Tibial artery (tissue), 4 donors: Measurements from ENCODE around the gene ZNF132.

Source experiments
- DNase-seq, 2 donors: peaks; one replicate each; pipeline ENCODE4 v3.0.0-alpha.2; 2019
- H3K27ac ChIP-seq, 2 donors: fragments of 200-600 bp; sonication (generic) in 1 of 2; 1 replicate in 1 of 2; 2 replicates in 1 of 2; pipeline ENCODE4 v1.5.1; 2018 to 2019; ENCODE audit warnings: mild to moderate bottlenecking in 1 of 2
- H3K27me3 ChIP-seq, 2 donors: fragments of 200-600 bp; sonication (generic) in 1 of 2; one replicate each; pipeline versions ENCODE4 v1.5.1 to v1.6.0; 2016 to 2019
- H3K36me3 ChIP-seq, 3 donors: fragments of 200-600 bp; sonication (generic) in 2 of 3; one replicate each; pipeline ENCODE4 v1.5.1; 2016 to 2019; ENCODE audit warnings: mild to moderate bottlenecking in 2 of 3
- H3K4me1 ChIP-seq, 4 donors: fragments of 200-600 bp; sonication (generic) in 2 of 4; 1 replicate in 3 of 4; 2 replicates in 1 of 4; pipeline ENCODE4 v1.5.1; 2016 to 2019
- H3K4me3 ChIP-seq, 2 donors: fragments of 200-600 bp; sonication (generic) in 1 of 2; 1 replicate in 1 of 2; 2 replicates in 1 of 2; pipeline ENCODE4 v1.5.1; 2018 to 2019; ENCODE audit warnings: mild to moderate bottlenecking in 2 of 2
- H3K9me3 ChIP-seq, 3 donors: fragments of 200-600 bp; sonication (generic) in 1 of 3; one replicate each; pipeline ENCODE4 v1.5.1; 2016 to 2019
- intact Hi-C: fragments of 100-400 bp; cut with DNase I; formaldehyde crosslinking; loops from one replicate; pipeline ENCODE4 v1.15.0; 2023; ENCODE audit warnings: low total_unique reads
- TF ChIP-seq, protein P1 (sequence below), 2 experiments: fragments of 200-600 bp in 1 of 2; fragments of 450-650 bp in 1 of 2; IDR thresholded peaks; one replicate each; pipeline ENCODE4 v1.5.1; 2017 to 2019; ENCODE audit warnings: antibody characterized with exemption in 2 of 2, mild to moderate bottlenecking in 1 of 2, moderate library complexity in 1 of 2

Gene ZNF132

DNA sequence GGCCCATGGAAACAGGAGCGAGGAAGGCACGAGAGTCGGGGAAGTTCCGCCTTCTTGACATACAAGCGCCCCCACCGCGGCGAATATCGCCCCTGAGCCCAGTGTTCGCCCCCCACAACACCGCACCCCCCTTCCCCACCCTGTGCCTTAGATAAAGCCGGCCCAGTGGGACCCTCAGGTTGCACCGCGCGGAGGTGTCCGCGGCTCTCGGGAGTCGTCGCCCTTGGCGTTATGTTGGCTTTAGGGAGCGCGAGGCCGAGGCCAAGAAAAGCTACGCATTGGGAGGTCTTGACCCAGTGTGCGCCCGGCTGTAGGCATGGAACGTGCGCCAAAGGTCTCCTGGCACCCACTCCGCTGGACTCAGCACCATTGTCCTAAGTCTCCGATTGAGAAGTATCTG is 603 bp upstream of the ZNF132 start:
- peaks cover 0 to 40% (median 37%) of the 10 kb centered on the region in 3 donors for H3K9me3 ChIP-seq
- H3K27me3 ChIP-seq, result no peaks in the 10 kb centered on the region
- H3K36me3 ChIP-seq, result peaks cover 26 to 35% (median 28%) of the 10 kb centered on the region in 3 donors
- DNase-seq, result peak in 1 of 2 donors; percentile 66
- H3K27ac ChIP-seq, result peak overlapping the region; percentile 76 to 81
- H3K4me3 ChIP-seq, result peak overlapping the region; percentile 56 to 57
- intact Hi-C loops, result no loop called here
- TF ChIP-seq, protein P1, sequence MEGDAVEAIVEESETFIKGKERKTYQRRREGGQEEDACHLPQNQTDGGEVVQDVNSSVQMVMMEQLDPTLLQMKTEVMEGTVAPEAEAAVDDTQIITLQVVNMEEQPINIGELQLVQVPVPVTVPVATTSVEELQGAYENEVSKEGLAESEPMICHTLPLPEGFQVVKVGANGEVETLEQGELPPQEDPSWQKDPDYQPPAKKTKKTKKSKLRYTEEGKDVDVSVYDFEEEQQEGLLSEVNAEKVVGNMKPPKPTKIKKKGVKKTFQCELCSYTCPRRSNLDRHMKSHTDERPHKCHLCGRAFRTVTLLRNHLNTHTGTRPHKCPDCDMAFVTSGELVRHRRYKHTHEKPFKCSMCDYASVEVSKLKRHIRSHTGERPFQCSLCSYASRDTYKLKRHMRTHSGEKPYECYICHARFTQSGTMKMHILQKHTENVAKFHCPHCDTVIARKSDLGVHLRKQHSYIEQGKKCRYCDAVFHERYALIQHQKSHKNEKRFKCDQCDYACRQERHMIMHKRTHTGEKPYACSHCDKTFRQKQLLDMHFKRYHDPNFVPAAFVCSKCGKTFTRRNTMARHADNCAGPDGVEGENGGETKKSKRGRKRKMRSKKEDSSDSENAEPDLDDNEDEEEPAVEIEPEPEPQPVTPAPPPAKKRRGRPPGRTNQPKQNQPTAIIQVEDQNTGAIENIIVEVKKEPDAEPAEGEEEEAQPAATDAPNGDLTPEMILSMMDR (IDR thresholded peaks at IDR 0.05), result no peak
- peaks cover 0 to 17% (median 11%) of the 10 kb centered on the region in 4 donors for H3K4me1 ChIP-seq

DNA sequence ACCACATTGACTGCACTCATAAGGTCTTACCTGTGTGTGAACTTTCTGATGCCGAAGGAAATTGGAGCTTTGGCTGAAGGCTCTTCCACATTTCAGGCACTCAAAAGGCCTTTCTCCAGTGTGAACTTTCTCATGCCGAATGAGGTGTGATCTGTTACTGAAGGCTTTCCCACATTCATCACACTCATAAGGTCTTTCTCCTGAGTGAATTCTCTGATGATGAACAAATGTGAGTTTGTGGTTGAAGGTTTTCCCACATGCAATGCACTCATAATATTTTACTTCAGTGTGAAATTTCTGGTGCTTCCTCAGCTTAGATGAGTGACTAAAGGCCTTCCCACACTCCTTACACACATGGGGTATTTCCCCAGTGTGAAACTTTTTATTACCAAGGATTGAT is 5.7 kb downstream of the ZNF132 start:
- TF ChIP-seq, protein P1 (IDR thresholded peaks at IDR 0.05), result no peak
- peaks cover 36 to 100% (median 97%) of the 10 kb centered on the region in 3 donors for H3K9me3 ChIP-seq
- H3K36me3 ChIP-seq, result peaks cover 86 to 98% (median 87%) of the 10 kb centered on the region in 3 donors
- peaks cover 0 to 2% (median under 1%) of the 10 kb centered on the region in 4 donors for H3K4me1 ChIP-seq
- no peak overlapping the region for H3K4me3 ChIP-seq
- intact Hi-C loops, result no loop called here
- H3K27me3 ChIP-seq, result no peaks in the 10 kb centered on the region
- H3K27ac ChIP-seq, result no peak overlapping the region
- DNase-seq, result no peak

DNA sequence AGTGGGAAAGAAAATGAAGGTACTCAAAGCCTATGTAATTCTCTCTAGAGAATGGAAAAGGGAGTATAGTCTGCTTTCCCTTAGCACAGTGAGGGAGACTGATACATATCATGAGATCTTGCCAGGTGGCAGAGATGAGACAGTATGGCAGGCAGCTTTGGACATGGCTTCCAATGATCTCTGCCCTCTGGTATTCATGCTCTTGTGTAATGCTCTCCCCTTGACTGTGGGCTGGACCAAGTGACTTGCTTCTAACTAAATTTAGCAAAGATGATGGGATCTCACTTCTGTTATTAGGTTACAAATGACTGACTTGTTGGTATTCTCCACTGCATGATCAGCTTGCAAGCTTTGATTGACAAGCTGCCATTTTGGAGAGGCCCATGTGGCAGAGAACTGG is 10.2 kb downstream of the ZNF132 start:
- H3K36me3 ChIP-seq, result peaks cover 52 to 69% (median 56%) of the 10 kb centered on the region in 3 donors
- no peak for DNase-seq
- no peak overlapping the region for H3K4me3 ChIP-seq
- H3K27me3 ChIP-seq, result no peaks in the 10 kb centered on the region
- no peak overlapping the region for H3K27ac ChIP-seq
- TF ChIP-seq, protein P1 (IDR thresholded peaks at IDR 0.05), result no peak
- peaks cover 45 to 97% (median 86%) of the 10 kb centered on the region in 3 donors for H3K9me3 ChIP-seq
- no peaks in the 10 kb centered on the region for H3K4me1 ChIP-seq
- intact Hi-C loops, result no loop called here

DNA sequence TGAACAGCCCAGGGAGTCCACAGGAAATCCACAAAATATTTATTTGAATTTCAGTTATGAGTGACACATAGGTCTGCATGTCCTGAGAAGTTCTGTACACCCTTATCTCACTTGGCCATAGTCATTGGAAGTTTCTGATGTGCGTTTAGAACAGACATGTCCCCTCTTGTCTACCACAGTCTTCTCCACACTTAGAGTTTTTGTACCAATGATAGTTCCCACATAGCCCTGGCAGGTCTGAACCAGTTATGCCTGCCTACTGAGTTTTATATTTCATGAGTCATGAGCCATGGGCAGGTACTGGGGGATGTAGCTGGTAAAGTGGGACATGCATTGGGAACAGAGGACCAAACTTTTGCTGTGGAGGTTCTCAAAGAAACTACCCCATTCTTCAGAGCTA is 11.3 kb downstream of the ZNF132 start:
- H3K9me3 ChIP-seq, result peaks cover 34 to 88% (median 75%) of the 10 kb centered on the region in 3 donors
- DNase-seq, result no peak
- intact Hi-C loops, result no loop called here
- TF ChIP-seq, protein P1 (IDR thresholded peaks at IDR 0.05), result no peak
- no peak overlapping the region for H3K27ac ChIP-seq
- no peak overlapping the region for H3K4me3 ChIP-seq
- H3K36me3 ChIP-seq, result peaks cover 40 to 58% (median 45%) of the 10 kb centered on the region in 3 donors
- no peaks in the 10 kb centered on the region for H3K27me3 ChIP-seq
- H3K4me1 ChIP-seq, result no peaks in the 10 kb centered on the region

DNA sequence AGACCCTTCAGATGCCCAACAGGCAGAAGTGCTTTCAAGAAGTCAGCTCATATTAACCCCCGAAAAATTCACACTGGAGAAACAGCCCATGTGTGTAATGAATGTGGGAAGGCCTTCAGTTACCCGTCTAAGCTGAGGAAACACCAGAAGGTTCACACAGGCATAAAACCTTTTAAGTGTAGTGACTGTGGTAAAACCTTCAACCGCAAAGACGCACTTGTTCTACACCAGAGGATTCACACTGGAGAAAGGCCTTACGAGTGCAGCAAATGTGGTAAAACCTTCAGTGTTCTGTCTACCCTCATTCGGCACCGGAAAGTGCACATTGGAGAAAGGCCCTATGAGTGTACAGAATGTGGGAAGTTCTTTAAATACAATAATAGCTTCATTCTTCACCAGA is 22.9 kb downstream of the ZNF132 start:
- no peak overlapping the region for H3K4me3 ChIP-seq
- peaks cover 0 to 20% (median 0%) of the 10 kb centered on the region in 3 donors for H3K9me3 ChIP-seq
- H3K4me1 ChIP-seq, result no peaks in the 10 kb centered on the region
- peaks cover 54 to 72% (median 69%) of the 10 kb centered on the region in 3 donors for H3K36me3 ChIP-seq
- no peak overlapping the region for H3K27ac ChIP-seq
- intact Hi-C loops, result no loop called here
- TF ChIP-seq, protein P1 (IDR thresholded peaks at IDR 0.05), result no peak
- DNase-seq, result no peak
- no peaks in the 10 kb centered on the region for H3K27me3 ChIP-seq

DNA sequence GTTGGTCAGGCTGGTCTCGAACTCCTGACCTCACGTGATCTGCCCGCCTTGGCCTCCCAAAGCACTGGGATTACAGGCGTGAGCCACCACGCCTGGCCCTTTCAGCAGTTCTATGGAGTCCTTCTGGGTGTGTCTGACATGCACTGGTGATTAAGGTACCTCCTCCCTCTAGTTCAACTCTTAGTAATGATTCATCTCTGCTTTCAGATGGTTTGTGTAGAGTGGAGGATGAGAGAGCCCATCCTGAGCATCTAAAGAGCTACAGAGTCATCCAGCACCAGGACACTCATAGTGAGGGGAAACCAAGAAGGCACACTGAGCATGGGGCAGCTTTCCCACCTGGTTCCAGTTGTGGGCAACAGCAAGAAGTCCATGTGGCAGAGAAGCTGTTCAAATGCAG is 23.3 kb downstream of the ZNF132 start:
- Histone ChIP-seq H3K9me3 (peaks cover 0 to 16% (median 0%) of the 10 kb centered on the region in 3 donors), H3K36me3 (peaks cover 54 to 71% (median 65%) of the 10 kb centered on the region in 3 donors), H3K4me3 (no peak overlapping the region), H3K27ac (no peak overlapping the region), H3K27me3 (no peaks in the 10 kb centered on the region), H3K4me1 (no peaks in the 10 kb centered on the region)
- intact Hi-C loops, result no loop called here
- TF ChIP-seq, protein P1 (IDR thresholded peaks at IDR 0.05), result no peak
- DNase-seq, result no peak
